HUES64 (cell line): ENCODE results near the gene ZNF700.

Experiments
- H3K27ac ChIP-seq: 2 replicates; pipeline ENCODE4 v1.7.0; 2013; ENCODE audit warnings: low read depth, low read length, inconsistent platforms
- H3K27me3 ChIP-seq: 2 replicates; pipeline ENCODE4 v1.6.1; 2013; ENCODE audit warnings: mild to moderate bottlenecking, low read length; ENCODE audit not compliant: insufficient read depth
- H3K36me3 ChIP-seq: 2 replicates; pipeline ENCODE4 v1.6.1; 2013; ENCODE audit warnings: mild to moderate bottlenecking, low read length; ENCODE audit not compliant: insufficient read depth
- H3K4me1 ChIP-seq: 2 replicates; pipeline ENCODE4 v1.6.1; 2013; ENCODE audit warnings: mild to moderate bottlenecking, low read length, moderate library complexity; ENCODE audit not compliant: insufficient read depth
- H3K4me3 ChIP-seq: 2 replicates; pipeline ENCODE4 v1.5.1; 2013; ENCODE audit warnings: mild to moderate bottlenecking, low read length, moderate library complexity
- H3K9ac ChIP-seq: 2 replicates; pipeline ENCODE4 v1.6.1; 2013; ENCODE audit warnings: mild to moderate bottlenecking, low read depth, low read length
- H3K9me3 ChIP-seq: 2 replicates; pipeline ENCODE4 v1.6.1; 2013; ENCODE audit warnings: low read depth, low read length; ENCODE audit not compliant: insufficient read depth
- WGBS: fragments of 150-250, 120-280 bp; methylation state at CpG from one replicate; pipeline ENCODE4 v1.1.7; 2013; ENCODE audit warnings: missing lambda C conversion rate; 5-methylcytosine and 5-hydroxymethylcytosine counted together

The ZNF700 gene

DNA sequence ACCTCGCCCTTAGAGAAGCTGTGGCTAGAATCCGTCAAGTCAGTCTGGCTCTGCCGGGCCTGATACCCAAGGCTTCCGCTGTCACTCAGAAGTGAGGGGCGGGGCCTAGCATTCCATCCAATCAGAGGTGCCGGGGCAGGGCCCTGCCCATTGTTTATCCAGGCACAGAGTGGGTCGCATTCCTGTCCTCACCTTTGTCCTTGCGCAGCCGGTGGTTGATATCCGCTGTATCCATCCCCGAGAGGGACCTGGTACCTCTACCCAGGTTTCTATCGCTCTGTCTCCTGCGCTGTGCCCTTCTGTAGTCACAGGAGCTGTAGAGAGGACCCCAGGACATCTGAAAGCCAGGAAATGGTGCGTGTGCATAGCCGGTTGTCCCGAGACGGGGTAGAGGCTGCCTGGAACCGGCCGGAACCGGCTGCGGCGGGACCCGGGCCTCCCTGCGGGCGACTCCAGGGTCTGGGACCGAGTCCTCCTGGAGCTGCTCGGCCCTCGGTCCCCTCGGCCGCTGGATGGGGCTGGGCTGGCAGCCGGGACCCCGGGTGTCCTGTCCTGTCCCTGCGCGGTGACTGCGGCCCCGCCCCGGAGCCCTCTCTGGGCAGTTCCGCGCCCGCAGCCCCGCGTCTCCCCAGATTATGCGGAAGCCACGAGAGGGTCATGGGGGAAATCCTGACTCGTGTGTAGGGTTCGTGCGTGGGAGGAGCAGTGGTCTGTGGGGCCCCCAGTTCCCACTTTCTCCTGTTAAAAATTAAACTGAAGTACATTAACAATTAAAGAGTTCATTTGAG, 40.1 kb downstream of the ZNF700 start, which contains the start of gene ZNF763:
TSS of gene ZNF763 (plus strand) at position 183 of the 788 bp plus-strand sequence. CDS start at position 352, 169 bp downstream.
- Histone ChIP-seq H3K9me3 (no peaks in the 10 kb centered on the region), H3K9ac (peak within 1 kb of the TSS; percentile 92), H3K4me3 (peak within 1 kb of the TSS; percentile 86), H3K27me3 (peaks cover 12% of the 10 kb centered on the region), H3K36me3 (no peaks in the 10 kb centered on the region), H3K27ac (peak within 1 kb of the TSS; percentile 92), H3K4me1 (peaks cover 5% of the 10 kb centered on the region; the same call in 1 of the 2 replicates)
- under 1% methylated on average over 45 of the region's 47 CpGs for WGBS

- Histone ChIP-seq H3K9me3 (0 out of 2 replicates have a peak, but pooled peaks cover 8% of the 10 kb centered on the region), H3K27me3 (peaks cover 12% of the 10 kb centered on the region), H3K9ac (no peak overlapping the region), H3K4me3 (no peak overlapping the region), H3K4me1 (no peaks in the 10 kb centered on the region), H3K27ac (no peak overlapping the region), H3K36me3 (no peaks in the 10 kb centered on the region)
- no CpG with 5 or more reads among the region's 1 CpG for WGBS
Measured at GRCh38 chr19:11970174-11970573, 45.3 kb downstream of the ZNF700 start.

DNA sequence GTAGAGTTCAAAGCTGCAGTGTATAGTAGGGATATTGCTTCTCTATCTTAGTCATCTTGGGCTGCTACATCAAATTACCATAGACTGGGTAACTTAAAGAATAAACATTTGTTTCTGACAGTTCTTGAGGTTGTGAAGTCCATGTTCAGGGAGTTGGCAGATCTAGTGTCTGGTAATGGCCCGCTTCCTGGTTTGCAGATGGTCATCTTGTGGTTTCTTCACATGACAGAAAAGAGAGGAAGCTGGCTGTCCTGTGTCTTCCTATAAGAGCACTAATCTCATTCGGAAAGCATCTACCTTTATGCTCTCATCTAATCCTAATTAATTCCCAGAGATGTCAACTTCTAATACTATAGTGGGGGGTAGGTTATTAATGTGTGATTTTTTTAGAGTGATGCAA, 46.1 kb downstream of the ZNF700 start:
- Histone ChIP-seq H3K27ac (no peak overlapping the region), H3K4me1 (no peaks in the 10 kb centered on the region), H3K27me3 (peaks cover 7% of the 10 kb centered on the region), H3K36me3 (no peaks in the 10 kb centered on the region), H3K9me3 (peaks cover 13% of the 10 kb centered on the region), H3K4me3 (no peak overlapping the region), H3K9ac (no peak overlapping the region)
- WGBS: 83% methylated on average over 1 of the region's 2 CpGs

DNA sequence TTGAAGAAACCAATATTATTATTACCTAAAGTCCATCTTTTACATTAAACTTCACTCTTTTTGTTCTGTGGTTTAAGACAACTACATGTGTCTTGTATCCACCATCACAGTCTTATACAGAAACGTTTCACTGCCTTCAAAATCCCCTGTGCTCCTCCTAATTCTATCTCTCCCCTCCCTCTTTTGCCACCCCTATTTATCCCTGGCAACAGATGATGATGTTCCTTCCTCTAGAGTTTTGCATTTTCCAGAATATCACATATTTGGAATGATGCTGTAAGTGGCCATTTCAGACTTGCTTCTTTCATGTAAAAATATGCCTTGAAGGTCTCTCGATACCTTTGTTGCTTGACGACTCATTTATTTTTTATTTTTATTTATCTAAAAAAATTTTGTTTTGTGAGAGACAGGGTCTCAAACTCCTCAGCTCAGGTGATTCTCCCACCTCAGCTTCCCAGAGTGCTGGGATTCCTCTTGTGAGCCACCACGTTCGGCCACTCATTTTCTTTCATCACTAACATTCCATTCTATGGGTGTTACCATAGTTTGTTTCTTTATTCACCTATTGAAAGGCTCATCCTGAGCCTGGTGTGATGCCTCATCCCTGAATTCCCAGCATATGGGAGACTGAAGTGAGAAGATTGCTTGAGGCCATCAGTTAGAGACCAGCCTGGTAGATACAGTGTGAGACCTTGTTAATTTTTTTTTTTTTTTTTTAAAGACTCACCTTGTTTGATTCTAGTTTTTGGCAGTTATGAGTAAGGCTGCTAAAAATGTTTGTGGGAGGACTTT, 48.3 kb downstream of the ZNF700 start:
- H3K4me3 ChIP-seq: no peak overlapping the region
- no peaks in the 10 kb centered on the region for H3K27me3 ChIP-seq
- H3K27ac ChIP-seq: no peak overlapping the region
- H3K36me3 ChIP-seq: peaks cover 2% of the 10 kb centered on the region
- H3K4me1 ChIP-seq: no peaks in the 10 kb centered on the region
- H3K9me3 ChIP-seq: peaks cover 34% of the 10 kb centered on the region
- H3K9ac ChIP-seq: no peak overlapping the region
- WGBS: 80% methylated on average over 3 of the region's 5 CpGs

GRCh38 chr19:11978492-11979100, 53.7 kb downstream of the ZNF700 start:
- 96% methylated on average over 8 of the region's 9 CpGs for WGBS
- H3K9me3 ChIP-seq: peaks cover 85% of the 10 kb centered on the region
- no peaks in the 10 kb centered on the region for H3K27me3 ChIP-seq

DNA sequence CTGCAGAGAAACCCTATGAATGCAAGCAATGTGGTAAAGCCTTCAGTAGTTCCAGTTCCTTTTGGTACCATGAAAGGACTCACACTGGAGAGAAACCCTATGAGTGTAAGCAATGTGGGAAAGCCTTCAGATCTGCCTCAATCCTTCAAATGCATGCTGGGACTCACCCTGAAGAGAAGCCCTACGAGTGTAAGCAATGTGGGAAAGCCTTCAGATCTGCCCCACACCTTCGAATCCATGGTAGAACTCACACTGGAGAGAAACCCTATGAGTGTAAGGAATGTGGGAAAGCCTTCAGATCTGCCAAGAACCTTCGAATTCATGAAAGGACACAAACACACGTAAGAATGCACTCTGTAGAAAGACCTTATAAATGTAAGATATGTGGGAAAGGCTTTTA, 54.6 kb downstream of the ZNF700 start:
- Histone ChIP-seq H3K27me3 (no peaks in the 10 kb centered on the region), H3K4me3 (no peak overlapping the region), H3K27ac (no peak overlapping the region), H3K36me3 (peaks cover 4% of the 10 kb centered on the region), H3K9ac (no peak overlapping the region), H3K9me3 (peaks cover 86% of the 10 kb centered on the region), H3K4me1 (no peaks in the 10 kb centered on the region)
- 84% methylated on average over 3 of the region's 4 CpGs for WGBS

More at GRCh38 chr19:11978492-11979100, 53.7 kb downstream of the ZNF700 start:
- Histone ChIP-seq H3K9ac (no peak overlapping the region), H3K4me3 (no peak overlapping the region), H3K27ac (no peak overlapping the region), H3K36me3 (peaks cover 4% of the 10 kb centered on the region), H3K4me1 (no peaks in the 10 kb centered on the region)

- H3K27ac ChIP-seq: no peak overlapping the region; the same call in 1 of the 2 replicates
- no peaks in the 10 kb centered on the region for H3K27me3 ChIP-seq
- 0 out of 2 replicates have a peak, but pooled peaks cover 4% of the 10 kb centered on the region for H3K4me1 ChIP-seq
- WGBS: 91% methylated on average over 3 of the region's 4 CpGs
- peaks cover 62% of the 10 kb centered on the region for H3K9me3 ChIP-seq
- H3K4me3 ChIP-seq: no peak overlapping the region
- H3K36me3 ChIP-seq: peaks cover 4% of the 10 kb centered on the region
- H3K9ac ChIP-seq: no peak overlapping the region
Measured at GRCh38 chr19:11982526-11982925, 57.6 kb downstream of the ZNF700 start.

DNA sequence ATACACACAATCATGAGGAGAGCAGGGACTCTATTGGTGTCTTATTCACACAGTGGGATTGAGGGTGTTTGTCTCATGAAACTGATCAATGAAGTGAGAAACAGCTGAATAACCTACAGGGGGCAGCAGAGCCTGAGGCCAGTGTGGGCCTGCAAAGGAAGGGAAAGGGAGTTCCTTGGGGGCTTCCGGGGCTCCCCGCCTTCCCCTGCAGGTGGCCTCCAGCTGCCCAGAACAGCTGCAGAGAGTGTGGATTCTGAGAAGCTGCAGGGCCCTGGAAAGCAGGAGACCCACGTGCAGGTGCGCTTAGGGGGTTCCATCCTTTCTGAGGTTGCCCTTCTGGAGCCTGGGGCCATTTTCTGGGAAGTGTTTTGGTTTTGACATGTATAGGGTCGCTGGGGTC, 60.1 kb downstream of the ZNF700 start:
- no peak overlapping the region for H3K4me3 ChIP-seq
- no peaks in the 10 kb centered on the region for H3K27me3 ChIP-seq
- peaks cover 37% of the 10 kb centered on the region for H3K9me3 ChIP-seq
- H3K36me3 ChIP-seq: peaks cover 8% of the 10 kb centered on the region; the same call in 1 of the 2 replicates
- 0 out of 2 replicates have a peak, but pooled peaks cover 4% of the 10 kb centered on the region for H3K4me1 ChIP-seq
- WGBS: 57% methylated on average over 5 of the region's 5 CpGs
- H3K27ac ChIP-seq: no peak overlapping the region
- no peak overlapping the region for H3K9ac ChIP-seq

- peak overlapping the region; percentile 88; the same call in 1 of the 2 replicates for H3K4me3 ChIP-seq
- H3K27ac ChIP-seq: no peak overlapping the region
- H3K27me3 ChIP-seq: no peaks in the 10 kb centered on the region
- H3K36me3 ChIP-seq: peaks cover 12% of the 10 kb centered on the region; the same call in 1 of the 2 replicates
- WGBS: 94% methylated on average over 17 of the region's 17 CpGs
- H3K9me3 ChIP-seq: peaks cover 19% of the 10 kb centered on the region
- H3K4me1 ChIP-seq: 0 out of 2 replicates have a peak, but pooled peaks cover 4% of the 10 kb centered on the region
- no peak overlapping the region for H3K9ac ChIP-seq
Measured at GRCh38 chr19:11986754-11987153, 61.8 kb downstream of the ZNF700 start.

- under 1% methylated on average over 53 of the region's 54 CpGs for WGBS
- H3K9ac ChIP-seq: peak overlapping the region; percentile 92
Measured at GRCh38 chr19:11987405-11988281, 62.7 kb downstream of the ZNF700 start.

More at GRCh38 chr19:11987405-11988281, 62.7 kb downstream of the ZNF700 start:
- peak overlapping the region; percentile 91 for H3K27ac ChIP-seq
- H3K36me3 ChIP-seq: peaks cover 12% of the 10 kb centered on the region; the same call in 1 of the 2 replicates
- H3K9me3 ChIP-seq: peaks cover 10% of the 10 kb centered on the region
- H3K27me3 ChIP-seq: no peaks in the 10 kb centered on the region
- H3K4me1 ChIP-seq: 0 out of 2 replicates have a peak, but pooled peaks cover 4% of the 10 kb centered on the region
- H3K4me3 ChIP-seq: peak overlapping the region; percentile 88
